Glomerular visceral epithelial cell (primary cell): Measurements from ENCODE around the gene EYS.
"Not testable (repeated sequence)": the region's sequence is repeated elsewhere in the genome, so short reads cannot be mapped to it uniquely, and the experiment has no call there.

Experiments used
- DNase-seq: peaks from one replicate; pipeline ENCODE4 v3.0.0-alpha.2; 2016; ENCODE audit errors: extremely low spot score

EYS gene

GRCh38 chr6:65091561-65091960 lies 615.5 kb downstream of the EYS start:
- no peak for DNase-seq

DNA sequence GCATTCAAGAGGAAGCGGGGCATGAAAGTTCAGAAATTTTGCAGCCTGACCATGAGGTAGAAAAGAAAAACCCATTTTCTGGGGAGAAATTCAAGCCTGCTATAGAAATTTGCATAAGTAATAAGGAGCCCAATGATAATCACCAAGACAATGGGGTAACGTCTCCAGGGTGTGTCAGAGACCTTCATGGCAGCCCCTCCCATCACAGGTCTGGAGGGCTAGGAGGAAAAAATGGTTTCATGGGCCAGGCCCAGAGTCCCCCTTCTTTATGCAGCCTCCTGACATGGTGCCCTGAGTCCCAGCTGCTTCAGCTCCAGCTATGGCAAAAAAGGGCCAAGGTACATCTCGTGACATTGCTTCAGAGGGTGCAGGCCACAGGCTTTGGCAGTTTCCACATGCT lies 618.5 kb downstream of the EYS start:
- DNase-seq = no peak

- DNase-seq = no peak
Observed at GRCh38 chr6:65081756-65082155, 625.3 kb downstream of the EYS start.

GRCh38 chr6:65075705-65076230 lies 631.3 kb downstream of the EYS start:
- DNase-seq = no peak

GRCh38 chr6:65072500-65072899 lies 634.5 kb downstream of the EYS start:
- DNase-seq = no peak

GRCh38 chr6:65071480-65071879 lies 635.5 kb downstream of the EYS start:
- DNase-seq = no peak

- no peak for DNase-seq
Observed at GRCh38 chr6:65064844-65065243, 642.2 kb downstream of the EYS start.

GRCh38 chr6:65059568-65059967 lies 647.5 kb downstream of the EYS start:
- no peak for DNase-seq

DNA sequence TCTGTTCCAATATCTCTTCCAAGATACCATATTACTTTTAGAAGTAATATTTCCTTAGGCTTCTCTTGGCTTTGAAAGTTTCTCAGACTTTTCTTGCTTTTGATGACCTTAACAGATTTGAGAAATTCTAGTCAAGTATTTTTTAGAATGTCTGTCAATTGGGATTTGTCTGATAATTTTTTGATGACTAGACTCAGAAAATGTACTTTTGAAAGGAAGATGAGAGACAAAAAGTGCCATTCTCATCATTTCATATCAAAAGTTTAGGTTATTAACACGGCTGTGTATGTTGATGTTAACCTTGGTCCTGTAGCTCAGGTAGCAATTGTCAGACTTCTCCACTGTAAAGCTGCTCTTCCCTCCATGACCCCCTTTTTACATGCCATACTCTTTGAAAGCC lies 651.5 kb downstream of the EYS start:
- DNase-seq = no peak

DNA sequence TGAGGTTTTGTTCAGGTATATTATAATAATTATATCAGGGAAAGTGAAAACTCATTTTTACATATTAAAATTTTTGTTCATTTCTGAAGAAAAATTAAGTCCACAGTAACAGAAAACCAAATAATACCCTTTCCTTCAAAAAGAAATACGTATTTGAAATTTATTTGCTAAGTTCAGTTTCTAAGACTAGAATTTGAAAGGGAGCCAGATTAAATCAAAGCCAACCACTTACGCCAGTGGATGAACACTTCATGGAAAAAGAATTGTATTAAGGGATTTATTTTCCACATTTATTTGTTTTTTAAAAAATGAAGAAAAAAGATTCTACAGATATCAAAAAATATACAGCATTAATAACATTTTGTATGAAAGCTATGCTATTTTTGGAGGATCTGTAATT lies 654.4 kb downstream of the EYS start:
- DNase-seq = no peak

- no peak for DNase-seq
Observed at GRCh38 chr6:65045801-65046200, 661.2 kb downstream of the EYS start.

DNA sequence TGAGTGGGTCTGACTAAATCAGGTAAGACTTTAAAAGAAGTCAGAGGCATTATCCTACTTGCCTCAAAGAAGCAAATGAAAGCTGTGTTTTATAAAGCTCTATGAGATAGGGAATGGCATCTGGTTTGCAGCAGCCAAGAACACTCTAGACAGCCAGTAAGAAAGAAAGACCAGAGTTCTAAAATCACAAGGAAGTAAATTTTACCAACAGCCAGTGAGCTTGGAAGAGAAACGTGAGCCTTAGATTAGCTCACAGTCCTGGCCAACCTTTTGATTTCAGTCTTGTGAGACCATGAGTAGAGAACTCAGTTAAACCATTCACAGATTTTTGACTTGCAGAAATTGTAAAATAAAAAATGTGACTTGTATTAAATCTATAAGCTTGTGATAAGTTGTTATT lies 693.0 kb downstream of the EYS start:
- no peak for DNase-seq

DNA sequence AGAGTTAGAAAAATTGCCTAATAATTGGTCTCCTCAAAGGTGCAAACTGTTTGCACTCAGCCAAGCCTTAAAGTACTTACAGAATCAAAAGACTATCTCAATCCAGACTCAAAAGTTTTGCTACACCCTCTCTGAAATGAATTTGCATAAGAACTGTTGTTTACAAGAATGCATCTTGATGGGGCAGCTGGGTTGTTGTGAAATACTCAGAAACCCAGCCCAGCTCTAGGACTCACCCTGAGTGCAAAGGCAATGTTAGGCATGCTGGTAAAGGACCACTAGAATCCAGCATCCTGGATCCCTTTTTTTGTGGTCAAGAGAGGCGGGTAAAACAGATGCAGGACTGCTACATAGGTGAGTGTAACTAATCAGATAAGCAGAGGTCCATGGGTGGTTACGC lies 700.2 kb downstream of the EYS start:
- DNase-seq = no peak

DNA sequence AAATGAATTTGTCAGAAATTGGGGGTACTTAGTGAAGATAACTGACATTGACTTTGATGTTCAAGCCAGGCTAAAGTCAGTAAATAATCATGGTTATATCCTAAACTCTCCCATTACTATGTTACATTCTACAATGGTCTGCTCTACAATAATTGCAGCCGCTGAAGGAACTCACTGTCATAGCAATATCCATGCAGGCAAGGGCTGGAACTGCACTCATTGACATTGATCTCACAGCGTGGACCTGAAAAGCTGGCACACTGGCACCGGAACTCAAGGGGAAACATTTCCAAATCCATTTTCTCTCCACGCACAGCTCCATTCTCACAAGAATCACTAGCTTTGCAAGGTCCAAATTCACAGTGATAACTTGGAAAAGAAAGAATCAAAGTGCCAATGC lies 702.7 kb downstream of the EYS start:
- no peak for DNase-seq

DNA sequence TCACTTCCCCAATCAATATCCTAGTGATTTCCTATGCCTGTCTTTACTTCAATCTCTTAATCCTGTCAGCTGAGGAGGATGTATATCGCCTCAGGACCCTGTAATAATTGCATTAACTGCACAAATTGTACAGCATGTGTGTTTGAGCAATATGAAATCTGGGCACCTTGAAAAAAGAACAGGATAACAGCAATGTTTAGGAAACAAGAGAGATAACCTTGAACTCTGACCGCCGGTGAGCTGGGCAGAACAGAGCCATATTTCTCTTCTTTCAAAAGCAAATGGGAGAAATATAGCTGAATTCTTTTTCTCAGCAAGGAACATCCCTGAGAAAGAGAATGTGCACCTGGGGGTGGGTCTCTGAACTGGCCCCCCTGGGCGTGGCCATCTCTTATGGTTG lies 704.1 kb downstream of the EYS start:
- DNase-seq = not testable (repeated sequence)

DNA sequence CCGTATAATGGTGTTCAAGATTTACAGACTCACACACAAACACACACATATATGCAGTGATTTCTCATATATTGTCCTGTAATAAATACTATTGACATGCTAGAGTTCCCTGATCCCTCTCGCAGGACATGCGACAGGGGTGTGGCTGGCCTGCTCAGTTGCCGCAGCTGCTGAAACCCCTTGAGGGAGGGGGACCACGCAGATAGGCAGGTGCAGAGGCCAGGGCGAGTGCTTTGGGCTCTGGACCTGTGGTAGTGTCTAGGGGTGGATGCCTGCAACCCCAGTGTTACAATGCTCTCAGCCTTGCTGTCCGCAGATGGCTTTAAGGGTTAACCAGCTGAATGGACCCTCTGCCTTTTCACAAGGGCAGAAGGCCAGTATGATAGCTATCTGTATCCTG lies 706.2 kb downstream of the EYS start:
- no peak for DNase-seq

DNA sequence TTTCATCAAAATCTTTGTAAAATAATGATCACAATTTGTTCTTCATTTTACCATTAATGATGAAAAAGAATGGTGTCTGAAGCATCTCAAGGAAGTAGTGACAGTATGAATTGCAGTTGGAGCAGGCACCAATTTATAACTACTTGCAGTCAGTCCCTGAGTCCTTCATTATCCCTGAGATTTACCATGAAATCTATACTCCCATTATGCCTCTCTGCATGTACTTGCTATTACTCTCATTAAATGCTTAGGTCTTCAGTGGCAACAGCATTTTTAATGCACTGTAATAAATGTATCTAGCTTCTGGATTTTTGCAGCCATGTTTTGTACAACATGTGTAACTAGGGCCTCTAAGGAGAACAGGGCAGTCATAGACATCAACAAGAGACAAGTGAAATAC lies 708.8 kb downstream of the EYS start:
- no peak for DNase-seq

DNA sequence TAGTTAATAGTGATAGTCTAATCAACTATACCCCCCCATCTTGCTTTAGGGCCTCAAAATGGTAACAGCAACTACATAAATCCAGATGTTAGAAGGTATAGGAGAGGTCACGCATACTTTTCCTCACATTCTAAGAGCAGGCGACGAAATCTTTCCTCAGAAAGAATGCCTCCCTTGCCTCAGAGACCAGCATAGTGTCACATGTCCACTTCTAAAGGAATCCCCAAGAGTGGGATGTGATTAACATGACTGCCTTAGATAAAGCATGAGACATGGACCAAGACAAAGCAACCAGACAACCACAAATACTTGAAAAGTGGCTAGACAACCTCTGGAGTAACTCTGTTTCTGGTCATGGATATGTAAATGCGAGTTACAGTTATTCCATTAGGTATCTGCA lies 710.7 kb downstream of the EYS start:
- DNase-seq = no peak

- DNase-seq = no peak
Observed at GRCh38 chr6:64990652-64991304, 716.2 kb downstream of the EYS start.

- peak; percentile 78 for DNase-seq
Observed at GRCh38 chr6:64988148-64988547, 718.9 kb downstream of the EYS start.

- DNase-seq = no peak
Observed at GRCh38 chr6:64987066-64987465, 720.0 kb downstream of the EYS start.

- no peak for DNase-seq
Observed at GRCh38 chr6:64985726-64986125, 721.3 kb downstream of the EYS start.

- no peak for DNase-seq
Observed at GRCh38 chr6:64984948-64985347, 722.1 kb downstream of the EYS start.

- no peak for DNase-seq
Observed at GRCh38 chr6:64983089-64983488, 723.9 kb downstream of the EYS start.
